Non-pigmented ciliary epithelial cell (primary cell): Measurements from ENCODE around the gene EPSTI1.
"Not testable (repeated sequence)": the region's sequence is repeated elsewhere in the genome, so short reads cannot be mapped to it uniquely, and the experiment has no call there.

Experiments used
- DNase-seq: peaks from one replicate; pipeline ENCODE4 v3.0.0-alpha.2; 2010; ENCODE audit warnings: low read depth

The EPSTI1 gene

DNA sequence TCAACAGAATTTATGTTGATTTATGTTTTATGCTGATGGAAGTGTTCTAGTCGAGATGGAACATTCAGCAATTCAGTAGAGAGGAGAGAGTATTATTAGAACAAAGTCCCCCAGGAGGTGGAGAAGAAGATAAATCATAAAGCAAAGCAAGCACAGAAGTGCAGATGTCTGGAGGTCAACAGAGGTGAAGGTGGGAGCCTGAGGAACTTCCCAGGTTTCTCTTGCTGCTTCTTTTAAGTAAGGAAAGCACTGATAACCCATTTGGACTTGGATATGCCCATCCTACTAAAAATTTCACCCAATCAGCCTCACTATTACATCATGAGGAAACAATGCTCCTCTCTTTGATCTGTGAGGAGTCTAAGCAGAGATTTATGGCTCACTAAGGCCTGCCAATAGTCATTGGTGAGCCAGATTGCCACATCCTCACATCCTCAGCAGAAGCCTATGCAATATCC lies 98.8 kb downstream of the EPSTI1 start:
- DNase-seq, result no peak

DNA sequence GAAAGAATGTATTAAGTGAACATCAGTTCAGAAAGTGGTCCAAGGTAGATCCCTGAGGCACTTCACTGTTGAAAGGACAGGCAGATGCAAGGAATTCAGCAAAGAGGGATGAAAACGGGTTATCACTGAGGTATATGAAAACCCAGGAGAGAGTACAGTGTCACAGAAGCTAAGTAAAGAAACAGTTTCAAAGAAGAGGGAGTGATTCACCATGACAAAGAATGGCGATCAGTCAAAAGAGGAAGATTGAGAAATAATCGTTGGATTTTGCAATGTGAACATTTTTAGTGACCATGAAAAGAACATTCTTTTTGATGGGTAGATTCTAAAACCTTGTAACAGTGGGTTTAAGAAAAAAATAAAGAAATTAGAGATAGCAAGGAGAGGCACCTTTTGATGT lies 99.3 kb downstream of the EPSTI1 start:
- no peak for DNase-seq

DNA sequence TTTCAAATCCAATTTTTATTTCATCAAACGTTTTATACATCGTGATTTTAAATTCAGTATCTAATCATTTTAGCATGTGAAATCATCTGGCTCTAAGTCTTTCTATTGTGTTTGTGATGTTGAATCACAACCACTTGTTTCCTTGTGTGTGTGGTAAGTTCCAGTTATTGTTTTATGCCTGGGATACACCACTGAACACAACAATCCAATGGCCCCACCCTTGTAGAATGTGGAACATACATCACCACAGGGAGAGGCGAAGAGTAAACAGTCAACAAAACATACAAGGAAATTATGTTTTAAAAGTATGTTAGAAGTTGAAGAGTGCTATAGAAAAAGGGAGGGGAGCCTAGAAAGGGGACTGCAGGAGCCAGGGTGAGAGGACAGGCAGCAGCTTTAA lies 100.5 kb downstream of the EPSTI1 start:
- DNase-seq, result no peak

DNA sequence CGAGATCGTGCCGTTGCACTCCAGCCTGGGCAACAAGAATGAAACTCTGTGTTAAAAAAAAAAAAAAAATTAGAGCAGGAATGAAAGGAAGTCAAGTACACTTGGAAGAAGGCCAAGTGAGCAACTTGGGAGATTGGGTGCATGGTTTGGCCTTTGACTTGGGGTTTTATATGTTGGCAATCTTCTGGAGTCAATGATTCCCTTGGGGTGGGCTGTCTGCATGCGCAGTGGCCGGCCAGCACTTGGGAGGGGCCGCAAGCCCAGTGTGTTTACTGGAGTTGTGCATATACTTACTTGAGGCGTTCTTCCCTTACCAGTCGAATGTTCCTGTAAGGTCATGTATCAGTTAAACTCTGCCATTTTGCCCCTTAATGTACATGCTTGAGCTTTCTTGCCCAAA lies 106.7 kb downstream of the EPSTI1 start:
- DNase-seq, result no peak

DNA sequence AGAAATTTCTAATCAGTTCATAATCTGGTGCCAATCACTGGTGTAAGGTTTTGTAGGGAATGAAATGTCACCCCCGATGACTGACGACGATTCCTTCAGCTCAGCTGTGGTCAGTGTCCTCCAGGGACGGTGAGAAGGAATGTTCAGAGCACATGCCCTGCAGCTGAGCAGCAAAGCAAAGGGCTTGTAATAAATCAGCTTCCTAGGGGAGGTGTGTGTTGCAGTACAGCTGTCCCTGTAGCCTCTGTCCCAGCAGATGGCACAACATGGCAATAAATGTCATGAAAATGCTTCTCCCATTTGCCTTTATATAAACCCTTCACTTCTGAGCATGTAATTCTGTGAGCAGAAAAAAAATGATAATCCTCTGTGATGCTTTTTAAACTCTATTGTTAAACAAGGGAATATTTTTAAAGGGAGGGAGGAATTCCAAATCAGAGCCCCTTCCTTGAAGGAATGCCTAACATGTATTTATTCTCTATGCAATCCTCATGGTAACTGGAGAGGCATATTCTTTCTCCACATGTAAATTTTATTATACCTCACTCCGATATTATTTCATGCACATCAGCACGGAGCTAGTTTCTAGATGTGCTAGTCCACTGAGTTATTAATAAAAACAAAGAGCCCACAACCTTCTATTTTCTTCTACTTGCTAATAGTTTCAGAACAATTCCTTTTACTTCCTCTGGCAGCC lies 108.1 kb downstream of the EPSTI1 start:
- no peak for DNase-seq

DNA sequence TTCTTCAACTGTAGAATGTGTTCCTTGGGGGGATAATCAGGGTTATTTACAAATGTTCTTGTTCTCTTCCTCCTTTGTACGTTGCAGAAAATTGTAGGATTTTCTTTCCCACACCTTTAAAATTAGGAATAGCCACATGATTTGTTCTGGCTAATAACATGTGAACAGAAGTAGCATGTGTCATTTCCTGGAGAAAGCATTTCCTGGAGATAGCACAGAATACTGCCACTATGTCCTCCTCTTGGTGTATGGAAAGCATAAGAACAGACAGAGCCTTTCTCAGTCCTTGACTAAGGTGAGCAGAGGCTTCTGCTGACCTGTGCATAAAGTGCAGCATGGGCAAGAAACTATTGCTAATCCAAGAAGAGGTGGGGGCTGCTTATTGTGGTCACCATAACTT lies 108.9 kb downstream of the EPSTI1 start:
- no peak for DNase-seq

DNA sequence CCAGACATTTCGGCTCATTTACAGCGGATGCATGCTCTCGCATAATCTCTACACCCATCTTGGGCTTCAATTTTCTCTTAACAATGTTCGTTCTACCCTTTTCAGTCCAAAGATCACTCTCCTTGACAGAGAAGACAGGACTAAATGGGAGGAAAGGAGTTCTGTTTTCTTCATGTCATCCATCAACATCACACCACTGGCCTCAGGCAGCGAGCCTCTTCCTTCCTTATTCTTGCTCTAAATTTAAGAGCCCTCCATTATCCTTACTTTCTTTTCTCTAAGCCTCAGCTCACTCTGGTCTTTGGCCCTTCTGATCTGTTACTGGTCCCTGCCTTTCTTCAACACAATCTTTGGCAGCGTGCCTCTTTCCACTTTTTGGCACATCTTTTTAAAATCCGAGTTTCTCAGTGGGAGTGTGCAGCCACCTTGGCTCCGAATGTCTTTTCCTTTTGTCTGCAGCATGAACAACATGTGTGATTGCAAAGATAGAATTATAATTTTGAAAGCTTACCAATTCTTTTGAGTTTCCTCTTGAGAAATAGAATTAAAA lies 111.9 kb downstream of the EPSTI1 start:
- DNase-seq, result no peak

DNA sequence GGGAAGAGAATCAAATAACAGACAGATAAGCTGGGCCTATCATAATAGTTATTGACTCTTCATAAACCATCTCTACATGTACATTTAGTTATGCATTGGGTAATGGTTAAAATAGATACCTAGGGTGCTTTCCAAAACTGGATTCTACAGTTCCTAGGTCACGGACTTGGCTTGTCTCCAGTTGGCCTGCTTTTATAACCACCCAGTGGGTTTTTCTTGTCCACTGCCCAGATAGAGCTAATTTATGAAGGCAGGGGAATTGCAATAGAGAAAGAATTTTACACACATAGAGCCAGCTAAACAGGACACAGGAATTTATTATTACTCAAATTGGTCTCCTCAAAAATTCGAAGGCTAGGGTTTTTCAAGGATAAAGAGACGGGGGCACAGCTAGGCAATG lies 113.3 kb downstream of the EPSTI1 start:
- no peak for DNase-seq

DNA sequence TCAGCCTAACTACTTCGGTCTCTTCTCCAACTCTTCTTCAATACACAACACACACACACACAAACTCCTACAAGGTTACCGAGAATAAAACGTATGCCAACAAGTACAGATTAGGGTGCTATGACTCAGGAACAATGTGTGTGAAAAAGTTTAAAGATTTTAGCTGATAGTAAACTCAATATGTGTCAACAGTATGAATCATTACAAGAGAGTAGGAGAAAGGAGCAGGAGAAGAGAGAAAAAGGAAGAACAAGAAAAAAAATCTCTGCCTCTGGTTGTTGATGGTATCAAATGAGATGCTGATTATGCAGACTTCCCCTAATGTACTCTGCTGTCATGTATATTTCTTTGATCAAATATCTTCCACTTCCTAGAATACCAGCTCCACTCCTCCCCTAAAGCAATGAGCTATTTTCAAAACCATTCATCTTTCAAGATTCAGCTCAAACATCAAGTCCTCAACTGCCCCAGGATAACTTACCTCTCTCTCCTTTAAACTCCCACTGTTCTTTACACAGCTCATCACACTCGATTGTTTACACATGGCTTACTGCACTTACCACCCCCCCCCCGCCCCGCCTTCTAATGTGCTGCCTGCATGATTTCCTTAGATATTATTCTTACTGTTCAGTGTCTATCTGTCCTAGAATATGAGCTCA lies 115.0 kb downstream of the EPSTI1 start:
- peak; percentile 60 for DNase-seq

DNA sequence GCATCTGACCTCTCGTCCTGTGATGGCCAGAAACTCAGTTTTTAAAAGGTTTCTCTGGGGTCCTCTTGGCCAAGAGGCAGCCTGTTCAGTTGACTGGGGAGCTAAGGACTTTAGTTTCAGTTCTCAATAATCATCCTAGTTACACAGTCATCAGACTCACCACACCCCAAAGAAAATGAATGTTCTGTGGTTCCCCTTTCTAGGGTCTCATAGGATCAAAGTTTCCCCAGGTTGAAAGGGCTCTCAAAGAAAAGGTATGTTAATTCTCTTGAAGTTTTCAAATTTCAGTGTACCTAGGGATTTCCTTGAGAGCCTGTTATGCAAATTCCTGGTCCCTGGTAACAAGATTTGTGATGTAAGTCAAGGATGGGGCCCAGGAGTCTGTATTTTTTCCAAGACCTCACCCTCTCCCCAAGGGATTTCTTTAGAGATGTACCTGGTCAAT lies 115.7 kb downstream of the EPSTI1 start:
- no peak for DNase-seq

DNA sequence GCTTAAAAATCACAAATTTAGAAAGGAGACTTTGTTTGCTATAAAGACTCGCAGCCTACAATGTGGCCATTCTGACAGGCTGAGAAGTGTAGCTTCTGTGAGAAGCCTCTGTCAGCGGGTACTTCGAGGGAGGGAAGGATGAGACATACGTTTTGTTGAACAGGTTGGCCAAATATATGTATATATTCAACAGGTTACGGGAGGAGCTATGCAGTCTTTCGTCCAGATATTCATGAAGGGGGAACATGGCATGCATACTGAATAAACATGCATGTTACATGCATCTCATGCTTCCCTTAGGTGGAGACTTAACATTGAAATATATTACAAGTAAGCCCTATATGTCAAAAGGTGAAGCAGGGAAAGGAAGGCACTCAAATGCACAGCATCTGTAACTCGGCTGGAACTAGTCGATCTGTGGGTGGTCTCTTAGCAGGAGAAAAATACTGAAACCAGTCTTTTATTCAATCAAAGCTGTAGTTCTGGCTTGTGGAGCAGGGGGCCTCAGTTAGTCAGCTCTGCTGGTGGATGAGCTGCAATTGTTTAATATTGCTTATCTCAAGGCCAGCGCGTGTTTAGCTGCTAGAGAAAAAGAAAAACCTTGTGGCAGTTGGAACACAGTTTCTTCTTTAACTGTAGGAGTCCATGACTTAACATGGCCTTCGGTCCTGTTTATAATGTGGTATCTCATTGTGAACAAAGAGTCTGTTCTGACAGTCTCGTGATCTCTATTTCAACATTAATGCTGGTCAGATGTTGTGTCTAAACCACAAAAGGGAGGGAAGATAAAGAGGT lies 116.4 kb downstream of the EPSTI1 start:
- no peak for DNase-seq

DNA sequence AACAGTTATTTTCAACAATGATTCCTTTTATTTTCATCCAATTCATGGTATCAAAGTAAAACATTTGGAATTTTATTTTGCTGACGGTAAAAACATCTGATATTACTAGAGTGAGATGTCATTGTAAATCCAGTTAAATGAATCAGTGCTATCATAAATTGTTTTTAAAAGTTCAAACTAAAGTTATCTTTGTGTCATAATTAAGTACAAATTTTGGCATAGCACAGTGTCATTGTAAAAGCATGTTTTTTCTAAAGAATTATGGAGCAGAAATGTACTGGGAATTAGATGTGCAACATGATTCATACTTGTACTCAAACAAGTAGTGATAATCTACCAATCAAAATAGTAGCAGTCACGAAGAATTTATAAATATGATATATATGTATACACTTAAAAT lies 117.8 kb downstream of the EPSTI1 start:
- DNase-seq, result no peak

DNA sequence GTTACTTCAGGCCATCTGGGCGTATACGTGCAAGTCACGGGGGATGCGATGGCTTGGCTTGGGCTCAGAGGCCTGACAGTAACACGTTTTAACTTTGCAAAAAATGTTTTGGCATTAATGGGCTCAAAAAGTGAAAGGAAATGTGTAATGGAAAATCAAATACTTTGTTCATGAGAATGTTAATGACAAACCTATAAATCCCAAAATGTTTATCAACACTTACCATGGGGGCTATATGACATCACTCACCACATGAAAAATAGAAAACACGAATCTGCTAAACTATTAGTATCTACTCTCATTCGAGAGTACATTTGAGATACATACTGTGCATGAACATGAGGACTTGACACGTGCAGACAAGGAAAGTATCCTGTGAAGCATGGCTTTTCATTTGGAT lies 119.0 kb downstream of the EPSTI1 start:
- no peak for DNase-seq

DNA sequence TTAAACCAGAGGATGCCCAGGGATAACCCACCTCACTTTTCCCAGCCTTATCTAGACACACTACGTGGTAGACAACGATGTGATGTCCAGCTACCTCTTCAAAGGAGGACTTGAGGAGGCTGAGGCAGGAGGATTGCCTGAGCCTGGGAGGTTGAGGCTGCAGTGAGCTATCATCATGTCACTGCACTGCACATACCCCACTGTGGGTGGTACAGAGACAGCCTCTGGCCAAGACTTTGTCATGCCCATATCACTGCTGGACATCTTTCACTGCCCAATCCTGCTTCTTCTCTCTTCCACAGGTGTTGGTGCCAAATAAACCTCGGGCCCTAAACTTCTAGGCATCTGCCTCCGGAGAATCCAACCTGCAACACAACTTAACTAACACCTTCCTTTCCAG lies 124.8 kb downstream of the EPSTI1 start:
- no peak for DNase-seq

DNA sequence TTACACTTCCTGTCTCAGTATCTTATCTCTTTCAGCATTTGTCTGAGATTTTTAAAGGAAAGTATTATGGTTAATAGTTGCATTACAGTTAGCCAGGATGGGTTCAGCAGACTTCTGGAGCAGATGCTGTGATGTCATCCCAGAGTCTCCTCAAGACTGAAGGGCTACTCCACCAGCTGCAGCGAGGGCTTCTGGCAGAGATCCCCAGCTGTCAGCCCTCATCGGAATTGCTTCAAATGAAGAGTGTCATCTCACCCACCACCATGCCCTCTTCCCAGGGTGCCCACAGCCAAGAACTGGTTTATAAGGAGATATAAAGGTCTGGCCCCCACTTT lies 126.3 kb downstream of the EPSTI1 start:
- no peak for DNase-seq

DNA sequence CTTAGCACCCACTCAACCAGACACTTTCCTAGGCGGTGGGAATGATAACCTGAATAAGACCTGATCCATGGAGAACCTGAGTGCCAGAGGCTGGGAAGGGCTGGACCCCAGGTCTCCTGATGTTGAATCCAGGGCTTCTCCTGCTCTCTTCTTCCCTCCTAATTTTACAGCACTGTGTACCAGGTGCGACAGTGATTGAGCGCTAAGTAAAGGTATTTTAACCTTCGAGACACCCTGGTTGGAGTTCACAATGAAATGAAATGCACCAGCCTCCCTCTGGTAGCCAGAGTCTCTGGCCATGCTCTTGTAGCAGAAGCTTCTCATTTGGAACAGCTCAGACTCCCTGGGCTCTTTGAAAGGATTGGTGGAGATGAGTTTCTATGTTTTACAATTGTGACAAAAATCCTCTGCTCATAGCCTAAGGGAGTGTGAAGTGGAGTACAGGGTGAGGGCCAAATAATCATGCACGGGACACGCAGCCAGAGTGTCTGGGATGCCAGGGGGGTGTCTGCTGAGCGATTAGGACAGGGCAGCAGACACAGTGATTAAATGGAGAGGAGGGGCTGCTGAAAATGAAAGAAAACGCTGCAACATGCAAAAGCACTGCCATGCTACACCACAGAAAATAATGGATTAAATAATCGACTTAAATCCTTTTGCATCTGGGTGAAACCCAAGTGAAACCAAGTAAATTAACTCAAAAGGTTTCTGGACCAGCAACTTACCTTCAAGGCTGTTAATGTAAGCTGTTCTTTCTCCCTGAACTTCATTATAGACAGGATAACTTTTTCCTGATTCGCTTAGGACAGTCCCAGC lies 126.9 kb downstream of the EPSTI1 start:
- no peak for DNase-seq

DNA sequence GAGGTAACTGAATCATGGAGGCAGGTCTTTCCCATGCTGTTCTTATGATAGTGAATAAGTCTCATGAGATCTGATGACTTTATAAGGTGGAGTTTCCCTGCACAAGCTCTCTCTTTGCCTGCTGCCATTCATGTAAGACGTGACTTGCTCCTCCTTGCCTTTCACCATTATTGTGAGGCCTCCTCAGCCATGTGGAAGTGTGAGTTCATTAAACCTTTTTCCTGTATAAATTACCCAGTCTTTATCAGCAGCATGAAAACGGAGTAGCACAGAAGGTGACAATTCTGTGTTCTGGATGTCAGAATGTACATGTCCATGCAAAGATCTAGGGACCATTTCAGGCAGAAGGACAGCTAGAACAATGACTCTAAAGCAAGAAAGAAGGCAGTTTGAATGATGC lies 129.7 kb downstream of the EPSTI1 start:
- DNase-seq, result not testable (repeated sequence)

DNA sequence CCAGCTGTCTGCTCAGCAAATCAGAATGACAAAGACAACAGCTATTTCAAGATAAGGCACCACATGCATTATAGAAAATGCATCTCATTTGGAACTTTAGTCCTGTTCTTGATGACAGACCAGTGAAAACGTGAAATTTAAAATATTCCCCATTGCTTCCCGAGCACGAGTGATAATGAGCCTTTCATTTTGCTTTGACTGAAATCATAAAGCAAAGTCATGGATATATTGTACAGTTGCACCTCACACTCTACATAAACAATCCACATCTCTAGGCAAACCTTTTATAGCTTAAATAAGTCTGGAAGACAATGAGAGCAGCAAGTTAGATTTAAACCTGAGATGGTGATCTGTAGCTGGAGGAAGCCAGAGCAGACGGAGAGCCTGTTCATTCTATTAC lies 131.6 kb downstream of the EPSTI1 start:
- DNase-seq, result no peak

DNA sequence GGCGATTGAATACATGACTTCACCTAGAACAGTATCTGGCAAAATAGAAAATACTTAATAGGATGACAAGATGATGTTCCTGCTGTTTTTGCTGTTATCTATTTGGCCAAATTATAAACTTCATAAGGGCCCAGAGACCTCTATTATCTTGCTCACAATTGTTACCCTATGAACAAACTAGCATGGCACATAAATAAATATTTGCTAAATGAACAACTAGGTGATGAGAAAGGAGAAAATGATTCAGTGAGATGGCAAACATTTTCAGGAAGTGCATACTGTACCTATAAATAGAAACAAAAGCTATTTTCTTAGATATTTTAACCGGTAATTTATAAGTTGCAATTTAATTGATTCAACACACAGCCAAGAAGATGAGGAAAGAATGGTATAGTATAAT lies 132.3 kb downstream of the EPSTI1 start:
- no peak for DNase-seq

DNA sequence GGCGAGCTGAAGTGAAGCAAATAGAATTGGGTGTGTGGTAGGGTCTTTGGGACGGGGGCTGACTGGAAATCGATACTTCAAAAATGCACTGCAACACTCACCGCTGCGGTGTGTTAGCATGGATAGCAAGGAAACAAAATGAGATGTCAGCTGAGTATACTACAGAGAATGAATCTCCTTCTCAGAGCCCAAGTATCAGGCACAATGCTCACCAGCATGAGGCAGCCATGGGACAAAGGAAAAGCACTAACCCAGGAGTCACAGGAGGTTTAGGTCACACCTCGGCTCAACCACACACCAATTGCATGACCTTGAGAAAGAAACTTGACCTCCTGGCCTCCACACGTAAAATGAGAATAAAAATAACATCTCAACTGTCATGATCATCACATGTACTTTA lies 136.6 kb downstream of the EPSTI1 start:
- no peak for DNase-seq

DNA sequence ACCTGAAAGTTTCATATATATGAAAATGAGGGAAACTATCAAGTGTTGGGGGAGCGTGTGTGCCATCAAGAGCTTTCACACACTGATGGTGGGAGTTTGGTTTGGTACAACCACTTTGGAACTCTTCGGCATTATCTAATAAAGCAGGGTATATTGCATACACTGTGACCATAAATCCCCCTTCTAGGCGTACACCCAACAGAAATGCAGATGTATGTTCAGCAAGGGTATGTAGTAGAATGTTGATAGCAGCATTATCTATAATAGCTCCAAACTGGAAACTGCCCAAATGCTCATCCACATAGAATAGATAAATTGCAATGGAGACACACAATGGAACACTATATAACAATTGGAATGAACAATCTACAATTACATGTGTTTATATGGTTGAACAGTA lies 139.9 kb downstream of the EPSTI1 start:
- no peak for DNase-seq

DNA sequence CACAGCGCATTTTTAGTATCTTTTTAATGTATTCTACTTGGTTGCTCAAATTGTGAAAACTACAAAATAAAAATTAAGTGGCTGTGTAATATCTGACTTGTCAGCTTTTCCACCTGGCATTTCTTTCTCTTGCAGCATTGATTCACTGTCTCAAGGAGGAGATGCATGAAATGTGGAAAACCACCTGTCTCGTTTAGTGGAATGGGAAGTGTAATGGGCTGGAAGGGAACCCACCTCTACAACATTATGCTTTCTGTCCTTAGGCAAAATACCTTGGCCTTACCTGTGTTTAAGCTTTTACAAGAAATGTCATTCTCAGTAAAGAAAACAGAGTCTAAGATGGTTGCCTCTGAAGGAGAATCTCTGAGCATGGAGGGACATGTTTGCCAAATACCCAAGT lies 142.8 kb downstream of the EPSTI1 start:
- DNase-seq, result no peak
